Prostate gland (tissue), 2 donors: ENCODE measurements around the gene RCC1. TPM values are rescaled to one million over a fixed set of nuclear protein-coding genes. Genes with fewer than 3 reads are reported as not detected.
"Not testable (repeated sequence)": the region's sequence is repeated elsewhere in the genome, so short reads cannot be mapped to it uniquely, and the experiment has no call there.

Experiments
- DNase-seq: peaks from one replicate; pipeline ENCODE4 v3.0.0-alpha.2; 2019; ENCODE audit warnings: low spot score
- H3K27ac ChIP-seq, 2 donors: fragments of 200-600 bp; sonication (generic); 2 replicates each; pipeline ENCODE4 v1.5.1; 2017 to 2019
- H3K27me3 ChIP-seq: fragments of 200-600 bp; sonication (generic); replicated peaks from 2 replicates; pipeline ENCODE4 v1.5.1; 2019; ENCODE audit not compliant: insufficient read depth
- H3K36me3 ChIP-seq, 2 donors: fragments of 200-600 bp; sonication (generic); 1 replicate in 1 of 2; 2 replicates in 1 of 2; pipeline versions ENCODE4 v1.5.1 to v1.8.1; 2017 to 2019
- H3K4me1 ChIP-seq: fragments of 200-600 bp; sonication (generic); replicated peaks from 2 replicates; pipeline ENCODE4 v1.5.1; 2019
- H3K4me3 ChIP-seq, 2 donors: fragments of 200-600 bp; sonication (generic); 2 replicates each; pipeline ENCODE4 v1.5.1; 2017 to 2019
- H3K9me3 ChIP-seq: fragments of 200-600 bp; sonication (generic); 2 replicates; pipeline ENCODE4 v1.5.1; 2017
- CTCF ChIP-seq, 4 experiments: fragments of 200-600 bp in 2 of 4; fragments of 450-650 bp in 2 of 4; sonication (generic) in 2 of 4; IDR thresholded peaks; 1 replicate in 3 of 4; 2 replicates in 1 of 4; pipeline ENCODE4 v1.5.1; 2016 to 2019; ENCODE audit warnings: antibody characterized with exemption in 4 of 4, mild to moderate bottlenecking in 2 of 4, moderate library complexity in 2 of 4
- POLR2A ChIP-seq: fragments of 450-650 bp; IDR thresholded peaks from one replicate; pipeline ENCODE4 v1.6.1; 2016; ENCODE audit warnings: antibody characterized with exemption, mild to moderate bottlenecking
- POLR2AphosphoS5 ChIP-seq: sonication (generic); formaldehyde crosslinking; IDR thresholded peaks from one replicate; pipeline ENCODE4 v1.6.1; 2017; ENCODE audit warnings: antibody characterized with exemption
- WGBS: methylation state at CpG from one replicate; pipeline ENCODE4 v1.1.5; 2018; 5-methylcytosine and 5-hydroxymethylcytosine counted together
- intact Hi-C: fragments of 100-400 bp; cut with DNase I; formaldehyde crosslinking; loops from one replicate; pipeline ENCODE4 v1.14.2; 2022
- total RNA-seq, 2 donors: library from RNA; depleted of rRNA; stranded (reverse); fragments of >200 nt; gene quantifications; one replicate each; pipeline ENCODE4 v1.1.0, GENCODE V29; 2016

Gene RCC1
- total RNA-seq, 2 donors from 2014 or later: 13.8 to 18.1 TPM

GRCh38 chr1:28517649-28517999 lies 11.8 kb downstream of the RCC1 start:
- TF ChIP-seq CTCF (IDR thresholded peaks at IDR 0.05) (no peak), POLR2A (no peak), POLR2AphosphoS5 (no peak)
- WGBS: 8% methylated on average over 7 of the region's 7 CpGs
- no peaks in the 10 kb centered on the region for H3K4me1 ChIP-seq
- no peaks in the 10 kb centered on the region for H3K27me3 ChIP-seq
- H3K9me3 ChIP-seq: no peaks in the 10 kb centered on the region
- no peaks in the 10 kb centered on the region for H3K36me3 ChIP-seq
- intact Hi-C loops: loop anchor here (5.0 to 10.0 kb wide), 2 partner anchors 65 to 367 kb away; no protein-coding TSS in a partner anchor
- no peak for DNase-seq
- H3K27ac ChIP-seq: peak overlapping the region; percentile 72 to 83
- peak overlapping the region; percentile 59 to 65 for H3K4me3 ChIP-seq

- TF ChIP-seq CTCF (IDR thresholded peaks at IDR 0.05): peak; percentile 97 to 99 (median 98)
- TF ChIP-seq POLR2A: peak; percentile 67
- TF ChIP-seq POLR2AphosphoS5: peak; percentile 84
- under 1% methylated on average over 44 of the region's 92 CpGs for WGBS
- Histone ChIP-seq H3K9me3 (no peaks in the 10 kb centered on the region), H3K27me3 (no peaks in the 10 kb centered on the region), H3K36me3 (no peaks in the 10 kb centered on the region), H3K4me1 (no peaks in the 10 kb centered on the region), H3K4me3 (peak overlapping the region; percentile 59 to 65), H3K27ac (peak overlapping the region; percentile 72 to 83)
- intact Hi-C loops: loop anchor here (2.0 to 10.0 kb wide), 3 partner anchors 64 to 367 kb away; no protein-coding TSS in a partner anchor
- peak; percentile 88 for DNase-seq
Observed at GRCh38 chr1:28518000-28518744, 12.3 kb downstream of the RCC1 start.

GRCh38 chr1:28518745-28519341 lies 13.0 kb downstream of the RCC1 start:
- intact Hi-C loops: loop anchor here (2.0 to 10.0 kb wide), 3 partner anchors 63 to 366 kb away; no protein-coding TSS in a partner anchor
- TF ChIP-seq POLR2A (no peak), CTCF (IDR thresholded peaks at IDR 0.05) (no peak), POLR2AphosphoS5 (no peak)
- WGBS: 6% methylated on average over 21 of the region's 21 CpGs
- Histone ChIP-seq H3K27me3 (no peaks in the 10 kb centered on the region), H3K9me3 (no peaks in the 10 kb centered on the region), H3K27ac (peak overlapping the region; percentile 72 to 83), H3K36me3 (no peaks in the 10 kb centered on the region), H3K4me3 (peak overlapping the region; percentile 59 to 65), H3K4me1 (no peaks in the 10 kb centered on the region)
- no peak for DNase-seq

- no peak for DNase-seq
- intact Hi-C loops: loop anchor here (2.0 to 10.0 kb wide), 3 partner anchors 62 to 365 kb away; no protein-coding TSS in a partner anchor
- 90% methylated on average over 10 of the region's 10 CpGs for WGBS
- Histone ChIP-seq H3K27me3 (no peaks in the 10 kb centered on the region), H3K4me3 (no peak overlapping the region), H3K9me3 (no peaks in the 10 kb centered on the region), H3K36me3 (no peaks in the 10 kb centered on the region), H3K4me1 (no peaks in the 10 kb centered on the region), H3K27ac (no peak overlapping the region)
- TF ChIP-seq POLR2AphosphoS5 (no peak), CTCF (IDR thresholded peaks at IDR 0.05) (no peak), POLR2A (no peak)
Observed at GRCh38 chr1:28519946-28520725, 14.3 kb downstream of the RCC1 start.

GRCh38 chr1:28520796-28521195 lies 15.0 kb downstream of the RCC1 start:
- DNase-seq, H3K27ac ChIP-seq, H3K9me3 ChIP-seq, intact Hi-C loops, H3K27me3 ChIP-seq, H3K36me3 ChIP-seq, H3K4me1 ChIP-seq, H3K4me3 ChIP-seq: not testable (repeated sequence)
- WGBS: 94% methylated on average over 12 of the region's 12 CpGs
